ENCODE results near the gene FAM174B. TPM values are rescaled to one million over a fixed set of nuclear protein-coding genes. Genes with fewer than 3 reads are reported as not detected.
"Not testable (repeated sequence)": the region's sequence is repeated elsewhere in the genome, so short reads cannot be mapped to it uniquely, and the experiment has no call there.

FAM174B gene
- total RNA-seq, 1 donor from 2014 or later, result 33.2 TPM

- TF ChIP-seq CTCF (conservative IDR thresholded peaks at IDR 0.05), result no peak
- Mint-ChIP-seq H3K27ac (no peak overlapping the region), H3K9me3 (no peaks in the 10 kb centered on the region), H3K27me3 (no peaks in the 10 kb centered on the region), H3K4me3 (no peak overlapping the region), H3K4me1 (ENCODE audit: unreplicated experiment) (peaks cover 6% of the 10 kb centered on the region), H3K36me3 (peaks cover 4% of the 10 kb centered on the region)
- DNase-seq (ENCODE audit: extremely low spot score, unreplicated experiment), result no peak
Observed at GRCh38 chr15:92612891-92613290, 42.7 kb downstream of the FAM174B start.

GRCh38 chr15:92611995-92612745, 43.4 kb downstream of the FAM174B start:
- Mint-ChIP-seq H3K4me1 (ENCODE audit: unreplicated experiment) (no peaks in the 10 kb centered on the region), H3K27me3 (no peaks in the 10 kb centered on the region), H3K9me3 (no peaks in the 10 kb centered on the region), H3K4me3 (no peak overlapping the region), H3K27ac (no peak overlapping the region), H3K36me3 (peaks cover 4% of the 10 kb centered on the region)
- TF ChIP-seq CTCF (conservative IDR thresholded peaks at IDR 0.05), result no peak
- no peak for DNase-seq (ENCODE audit: extremely low spot score, unreplicated experiment)

- Mint-ChIP-seq H3K27ac (no peak overlapping the region), H3K36me3 (peaks cover 4% of the 10 kb centered on the region), H3K27me3 (no peaks in the 10 kb centered on the region), H3K4me1 (ENCODE audit: unreplicated experiment) (no peaks in the 10 kb centered on the region), H3K9me3 (peaks cover 3% of the 10 kb centered on the region), H3K4me3 (no peak overlapping the region)
- no peak for TF ChIP-seq CTCF (conservative IDR thresholded peaks at IDR 0.05)
- DNase-seq (ENCODE audit: extremely low spot score, unreplicated experiment), result no peak
Observed at GRCh38 chr15:92611150-92611549, 44.4 kb downstream of the FAM174B start.

- Mint-ChIP-seq H3K27ac (no peak overlapping the region), H3K4me3 (no peak overlapping the region), H3K9me3 (peaks cover 10% of the 10 kb centered on the region), H3K36me3 (peaks cover 4% of the 10 kb centered on the region), H3K27me3 (no peaks in the 10 kb centered on the region), H3K4me1 (ENCODE audit: unreplicated experiment) (no peaks in the 10 kb centered on the region)
- TF ChIP-seq CTCF (conservative IDR thresholded peaks at IDR 0.05), result no peak
- DNase-seq (ENCODE audit: extremely low spot score, unreplicated experiment), result no peak
Observed at GRCh38 chr15:92610101-92610520, 45.5 kb downstream of the FAM174B start.

GRCh38 chr15:92608866-92609700, 46.5 kb downstream of the FAM174B start:
- peaks cover 15% of the 10 kb centered on the region for H3K9me3 Mint-ChIP-seq
- DNase-seq (ENCODE audit: extremely low spot score, unreplicated experiment), result no peak
- H3K36me3 Mint-ChIP-seq, result no peaks in the 10 kb centered on the region
- H3K27me3 Mint-ChIP-seq, result no peaks in the 10 kb centered on the region
- no peak overlapping the region for H3K4me3 Mint-ChIP-seq
- no peak for TF ChIP-seq CTCF (conservative IDR thresholded peaks at IDR 0.05)
- H3K27ac Mint-ChIP-seq, result no peak overlapping the region
- H3K4me1 Mint-ChIP-seq (ENCODE audit: unreplicated experiment), result no peaks in the 10 kb centered on the region

GRCh38 chr15:92606836-92607150, 48.8 kb downstream of the FAM174B start:
- H3K4me1 Mint-ChIP-seq (ENCODE audit: unreplicated experiment); DNase-seq (ENCODE audit: extremely low spot score, unreplicated experiment); H3K4me3 Mint-ChIP-seq; H3K27me3 Mint-ChIP-seq; H3K36me3 Mint-ChIP-seq; H3K27ac Mint-ChIP-seq: not testable (repeated sequence)
- peaks cover 16% of the 10 kb centered on the region for H3K9me3 Mint-ChIP-seq

Data from type B pancreatic cell (in vitro differentiated cells).